ENCODE results near the gene ZNF148. TPM values are rescaled to one million over a fixed set of nuclear protein-coding genes. Genes with fewer than 3 reads are reported as not detected.

The ZNF148 gene
- total RNA-seq = 41.2 and 42.8 TPM in 2 replicates

GRCh38 chr3:125374996-125375941 is at the start of gene ZNF148:
Gene ZNF148, minus strand, starts transcription at chr3:125375325. Its CDS starts 61,685 bp downstream, at chr3:125313640.

DNA sequence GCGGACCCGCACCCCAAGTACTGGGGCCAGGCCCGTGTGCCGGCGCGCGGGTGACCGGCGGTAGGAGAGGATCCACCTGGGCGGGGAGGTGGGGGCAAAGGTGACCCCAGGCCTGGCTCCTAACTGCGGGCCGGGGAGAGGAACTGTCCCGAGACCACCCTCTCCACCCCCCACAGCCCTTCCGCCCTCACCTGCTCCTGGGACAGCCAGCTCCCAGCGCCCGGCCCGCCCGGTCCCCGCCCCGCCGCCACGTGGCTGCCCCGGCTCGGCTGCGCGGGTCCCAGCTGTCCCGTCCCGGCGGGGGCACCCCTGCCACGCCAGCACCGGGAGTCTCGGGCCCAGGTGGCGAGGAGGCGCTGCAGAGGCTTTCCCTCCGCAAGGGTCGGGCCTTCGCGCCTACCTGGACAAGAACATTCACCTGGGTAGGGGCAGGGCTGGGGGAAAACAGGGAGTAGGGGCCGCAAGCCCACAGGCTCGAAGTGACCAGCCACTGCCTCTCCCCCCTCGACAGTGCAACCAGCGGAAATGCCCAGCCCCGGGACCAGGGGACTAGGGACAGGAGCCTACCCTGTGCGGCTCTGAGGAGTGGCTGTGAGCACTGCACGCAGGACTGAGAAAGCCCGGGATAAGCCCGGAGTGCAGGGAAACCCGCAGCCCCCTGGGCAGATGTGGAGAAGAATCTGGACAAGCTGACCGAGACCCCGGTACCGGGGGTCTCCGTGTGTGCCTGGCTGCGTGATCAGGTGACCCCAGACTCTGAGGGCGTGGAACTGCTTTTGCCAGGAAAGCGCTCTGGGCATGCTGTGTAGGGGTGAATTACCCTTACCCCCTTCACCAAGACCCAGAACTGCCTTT is 162.4 kb downstream of the ZNF148 start, which contains the start of gene SLC12A8:
SLC12A8 (minus strand) TSS at position 240 of the 855 bp plus-strand sequence. CDS start 1,399 bp downstream, outside the sequence.

Small RNA genes lying within 50 kb of the gene (small RNA-seq; reads per million reads assigned to genes)
- gene RNU6-232P = not detected

Other genes with a start within 250 kb of the ZNF148 start
- gene SLC12A8, start 162.6 kb downstream of the ZNF148 start, total RNA-seq = 0.29 and 0.80 TPM in 2 replicates
- 49.6 and 60.1 TPM in 2 replicates for gene SNX4, start 144.9 kb upstream of the ZNF148 start, total RNA-seq
- gene OSBPL11, start 220.2 kb upstream of the ZNF148 start, total RNA-seq = 15.4 and 17.2 TPM in 2 replicates

Data from thoracic aorta endothelial cell (primary cell).